WTC11 (cell line): ENCODE results near the gene PCDHGA9. TPM values are rescaled to one million over a fixed set of nuclear protein-coding genes. Genes with fewer than 3 reads are reported as not detected.

Source experiments
- ATAC-seq: fragments of 200-7000 bp; cut with Tn5 transposase; 2 replicates; pipeline ENCODE4 v1.10.0; 2021; ENCODE audit warnings: mild to moderate bottlenecking, moderate library complexity
- CTCF ChIA-PET: fragments of 300-600 bp; sonication (Branson Sonifier 250); formaldehyde crosslinking; loops from one replicate; lab custom pipeline; 2021; ENCODE audit warnings: antibody characterized with exemption; lab: Charles Lee
- POLR2A ChIA-PET: fragments of 350-600 bp; sonication (Branson Sonifier 250); formaldehyde crosslinking; loops from one replicate; lab custom pipeline; 2021; ENCODE audit warnings: antibody characterized with exemption; lab: Charles Lee
- DNase-seq: peaks from one replicate; pipeline ENCODE4 v3.0.0; 2021; ENCODE audit warnings: low spot score
- H3K27ac Mint-ChIP-seq: 2 replicates; pipeline ENCODE4 v1.8.0; 2021; ENCODE audit warnings: mixed read lengths
- H3K27me3 Mint-ChIP-seq: 2 replicates; pipeline ENCODE4 v1.8.0; 2021; ENCODE audit warnings: low read depth, mild to moderate bottlenecking, moderate library complexity, mixed read lengths
- H3K36me3 Mint-ChIP-seq: 2 replicates; pipeline ENCODE4 v1.8.0; 2021; ENCODE audit warnings: mixed read lengths
- H3K4me1 Mint-ChIP-seq: 2 replicates; pipeline ENCODE4 v1.8.0; 2022; ENCODE audit warnings: mixed read lengths
- H3K4me3 Mint-ChIP-seq: 2 replicates; pipeline ENCODE4 v1.8.0; 2021; ENCODE audit warnings: mild to moderate bottlenecking, moderate library complexity, mixed read lengths
- H3K9me3 Mint-ChIP-seq: 2 replicates; pipeline ENCODE4 v1.8.0; 2021; ENCODE audit warnings: mixed read lengths
- AFF4 ChIP-seq: sonication (generic); formaldehyde crosslinking; IDR thresholded peaks from 2 replicates; pipeline ENCODE4 v1.8.1; 2023; ENCODE audit warnings: mild to moderate bottlenecking, missing genetic modification reagents, borderline replicate concordance
- ATF2 ChIP-seq: sonication (generic); formaldehyde crosslinking; IDR thresholded peaks from 2 replicates; pipeline ENCODE4 v1.8.1; 2022; ENCODE audit warnings: low read depth, missing genetic modification reagents, borderline replicate concordance
- CREB1 ChIP-seq: sonication (generic); formaldehyde crosslinking; IDR thresholded peaks from 2 replicates; pipeline ENCODE4 v1.8.0; 2023; ENCODE audit warnings: mild to moderate bottlenecking, missing genetic modification reagents
- E2F4 ChIP-seq: sonication (generic); formaldehyde crosslinking; IDR thresholded peaks from 2 replicates; pipeline ENCODE4 v1.8.1; 2022; ENCODE audit warnings: low read depth, mild to moderate bottlenecking, moderate library complexity, missing genetic modification reagents, borderline replicate concordance
- EMX1 ChIP-seq: fragments of 250-450 bp; sonication (Bioruptor Pico); IDR thresholded peaks from 2 replicates; pipeline ENCODE4 v1.8.0; 2021; ENCODE audit warnings: mild to moderate bottlenecking
- ERG ChIP-seq: fragments of 250-450 bp; sonication (Bioruptor Pico); IDR thresholded peaks from 2 replicates; pipeline ENCODE4 v1.8.0; 2021; ENCODE audit warnings: mild to moderate bottlenecking
- FOXP4 ChIP-seq: sonication (generic); formaldehyde crosslinking; IDR thresholded peaks from 2 replicates; pipeline ENCODE4 v1.8.0; 2022; ENCODE audit warnings: mild to moderate bottlenecking, missing genetic modification reagents
- GABPB1 ChIP-seq: sonication (generic); formaldehyde crosslinking; IDR thresholded peaks from 2 replicates; pipeline ENCODE4 v1.8.1; 2023; ENCODE audit warnings: mild to moderate bottlenecking, missing genetic modification reagents
- IRF1 ChIP-seq: sonication (generic); formaldehyde crosslinking; IDR thresholded peaks from 2 replicates; pipeline ENCODE4 v1.8.0; 2023; ENCODE audit warnings: missing genetic modification reagents
- JAZF1 ChIP-seq: fragments of 250-450 bp; sonication (Bioruptor Pico); IDR thresholded peaks from 2 replicates; pipeline ENCODE4 v1.9.0; 2021; ENCODE audit warnings: moderate library complexity, mild to moderate bottlenecking, inconsistent platforms
- NFATC4 ChIP-seq: fragments of 250-450 bp; sonication (Bioruptor Pico); IDR thresholded peaks from 2 replicates; pipeline ENCODE4 v1.9.0; 2021; ENCODE audit warnings: mild to moderate bottlenecking
- NR3C1 ChIP-seq: sonication (generic); formaldehyde crosslinking; conservative IDR thresholded peaks from 2 replicates; pipeline ENCODE4 v1.8.1; 2023; ENCODE audit warnings: low read depth, mild to moderate bottlenecking, missing genetic modification reagents
- OVOL2 ChIP-seq: fragments of 250-450 bp; sonication (Bioruptor Pico); IDR thresholded peaks from 2 replicates; pipeline ENCODE4 v1.9.0; 2021; ENCODE audit warnings: mild to moderate bottlenecking, borderline replicate concordance
- ZNF219 ChIP-seq: sonication (generic); formaldehyde crosslinking; IDR thresholded peaks from 2 replicates; pipeline ENCODE4 v1.8.0; 2023; ENCODE audit warnings: missing genetic modification reagents, mild to moderate bottlenecking, borderline replicate concordance
- ZNF396 ChIP-seq: fragments of 250-450 bp; sonication (Bioruptor Pico); IDR thresholded peaks from 2 replicates; pipeline ENCODE4 v1.8.0; 2021; ENCODE audit warnings: mild to moderate bottlenecking, moderate library complexity, borderline replicate concordance
- total RNA-seq: library from RNA; stranded (reverse); gene quantifications from 3 replicates; pipeline ENCODE4 v1.2.3, GENCODE V29; 2021

Gene PCDHGA9
- total RNA-seq, 1 experiment from 2014 or later, result 2.9 TPM

GRCh38 chr5:141403387-141403786, 809 bp downstream of the PCDHGA9 start:
- peaks cover 49% of the 10 kb centered on the region for H3K36me3 Mint-ChIP-seq
- POLR2A ChIA-PET, result no interaction called here

More at GRCh38 chr5:141403387-141403786, 809 bp downstream of the PCDHGA9 start:
- peaks cover 3% of the 10 kb centered on the region for H3K4me1 Mint-ChIP-seq
- no peak for TF ChIP-seq JAZF1 (CRISPR knock-in tag)
- TF ChIP-seq AFF4 (CRISPR knock-in tag), result no peak
- no peak for TF ChIP-seq OVOL2 (CRISPR knock-in tag)
- TF ChIP-seq FOXP4 (CRISPR knock-in tag), result no peak
- TF ChIP-seq ATF2, result no peak
- TF ChIP-seq ZNF219 (CRISPR knock-in tag), result no peak
- no peak for TF ChIP-seq E2F4
- TF ChIP-seq CREB1 (CRISPR knock-in tag), result no peak
- TF ChIP-seq IRF1 (CRISPR knock-in tag), result no peak
- TF ChIP-seq NR3C1 (CRISPR knock-in tag), result no peak
- no peak for TF ChIP-seq NFATC4
- TF ChIP-seq EMX1 (CRISPR knock-in tag), result no peak
- TF ChIP-seq ERG (CRISPR knock-in tag), result no peak
- TF ChIP-seq GABPB1 (CRISPR knock-in tag), result no peak
- no peak for TF ChIP-seq ZNF396 (CRISPR knock-in tag)
- TF ChIP-seq, all 79 proteins: peak for 0
- ATAC-seq (no peak), DNase-seq (no peak)
- Mint-ChIP-seq H3K9me3 (peaks cover 43% of the 10 kb centered on the region), H3K4me3 (no peak overlapping the region), H3K27me3 (peaks cover 17% of the 10 kb centered on the region), H3K27ac (no peak overlapping the region)
- CTCF ChIA-PET, result interaction anchor here (0.6 to 1.7 kb wide), 9 partner anchors 10 to 160 kb away, joined by 3 to 15 read pairs (median 5); partner anchors contain the start of genes PCDHGA10, PCDHGA11, PCDHGA8 and PCDHGB3
